Panc1 (cell line): ENCODE results near the gene TAB3.

Experiments
- CTCF ChIP-seq: fragments of 450-650 bp; IDR thresholded peaks from 2 replicates; pipeline ENCODE4 v1.5.1; 2017; ENCODE audit warnings: mild to moderate bottlenecking
- POLR2AphosphoS5 ChIP-seq: IDR thresholded peaks from 2 replicates; pipeline ENCODE4 v1.6.1; 2012; ENCODE audit warnings: mild to moderate bottlenecking, low read depth, low read length, moderate library complexity
- REST ChIP-seq, 2 experiments: IDR thresholded peaks; 2 replicates each; pipeline ENCODE4 v1.6.1; 2011 to 2012; ENCODE audit warnings: low read depth in 2 of 2, control low read depth in 1 of 2, low read length in 1 of 2, mild to moderate bottlenecking in 1 of 2, moderate library complexity in 1 of 2; ENCODE audit not compliant: insufficient read depth in 1 of 2
- SIN3A ChIP-seq: IDR thresholded peaks from 2 replicates; pipeline ENCODE4 v1.6.1; 2012; ENCODE audit warnings: low read depth, mild to moderate bottlenecking, low read length, moderate library complexity, borderline replicate concordance; ENCODE audit not compliant: insufficient read depth
- TCF7L2 ChIP-seq: IDR thresholded peaks from 2 replicates; pipeline ENCODE4 v1.6.1; 2011; ENCODE audit warnings: mild to moderate bottlenecking, low read depth, low read length, inconsistent platforms

- TF ChIP-seq CTCF: no peak
- no peak for TF ChIP-seq REST (IDR thresholded peaks at IDR 0.05; ENCODE audit: insufficient read depth in 1 of 2, low read depth in 2 of 2, low read length in 1 of 2)
- no peak for TF ChIP-seq POLR2AphosphoS5
- TF ChIP-seq TCF7L2: no peak
- TF ChIP-seq SIN3A: no peak
Observed at GRCh38 chrX:30893206-30893605, 4.2 kb upstream of the TAB3 start.
